SK-N-SH (cell line): ENCODE measurements around the gene OR7G3. TPM values are rescaled to one million over a fixed set of nuclear protein-coding genes. Genes with fewer than 3 reads are reported as not detected.

Experiments
- CTCF ChIA-PET: fragments of 300-600, 350-600 bp; formaldehyde crosslinking; extraction: SDS; loops from one replicate; lab custom pipeline; 2021; lab: Yijun Ruan, JAX
- POLR2A ChIA-PET: fragments of 350-600 bp; sonication (Branson Sonifier 250); formaldehyde crosslinking; extraction: SDS; loops from one replicate; lab custom pipeline; 2020; ENCODE audit warnings: antibody characterized with exemption, inconsistent platforms; lab: Yijun Ruan, JAX
- DNase-seq: peaks from one replicate; pipeline ENCODE4 v3.0.0; 2012
- H2AFZ ChIP-seq: fragments of 200-600 bp; sonication (generic); 2 replicates; pipeline ENCODE4 v1.8.1; 2016; ENCODE audit warnings: antibody characterized with exemption, mild to moderate bottlenecking, low read depth
- H3F3A ChIP-seq: fragments of 200-600 bp; sonication (generic); replicated peaks from 2 replicates; pipeline ENCODE3; 2016; ENCODE audit warnings: antibody characterized with exemption, mild to moderate bottlenecking; ENCODE audit not compliant: insufficient read depth
- H3K27ac ChIP-seq, 2 experiments: fragments of 200-500 bp in 1 of 2; fragments of 200-600 bp in 1 of 2; sonication (Bioruptor generic) in 1 of 2; sonication (generic), shearing (Covaris generic) in 1 of 2; 2 replicates each; pipeline versions ENCODE4 v1.5.1 to v1.6.1; 2014 to 2016; ENCODE audit warnings: low read depth in 2 of 2, inconsistent platforms in 1 of 2, low read length in 1 of 2, mild to moderate bottlenecking in 1 of 2, mixed read lengths in 1 of 2
- H3K27me3 ChIP-seq: fragments of 200-600 bp; sonication (generic), shearing (Covaris generic); 2 replicates; pipeline ENCODE4 v1.6.1; 2016; ENCODE audit warnings: mixed run types; ENCODE audit not compliant: insufficient read depth
- H3K36me3 ChIP-seq, 2 experiments: fragments of 200-500 bp in 1 of 2; fragments of 200-600 bp in 1 of 2; sonication (Bioruptor generic) in 1 of 2; sonication (generic) in 1 of 2; replicated peaks in 1 of 2; 2 replicates each; pipeline versions ENCODE3 to v1.5.1; 2014 to 2016; ENCODE audit warnings: low read length in 1 of 2, mild to moderate bottlenecking in 1 of 2; ENCODE audit not compliant: insufficient read depth in 2 of 2, control insufficient read depth in 1 of 2
- H3K4me1 ChIP-seq, 2 experiments: fragments of 200-500 bp in 1 of 2; fragments of 200-600 bp in 1 of 2; sonication (Bioruptor generic) in 1 of 2; sonication (generic), shearing (Covaris generic) in 1 of 2; 2 replicates each; pipeline versions ENCODE4 v1.5.1 to v1.6.1; 2014 to 2016; ENCODE audit warnings: low read depth in 1 of 2, low read length in 1 of 2, mixed run types in 1 of 2; ENCODE audit not compliant: insufficient read depth in 2 of 2, control insufficient read depth in 1 of 2
- H3K4me2 ChIP-seq: fragments of 200-600 bp; sonication (generic), shearing (Covaris generic); 2 replicates; pipeline ENCODE4 v1.6.1; 2017; ENCODE audit warnings: mixed run types
- H3K4me3 ChIP-seq, 2 experiments: fragments of 200-500 bp in 1 of 2; fragments of 200-600 bp in 1 of 2; sonication (Bioruptor generic) in 1 of 2; sonication (generic), shearing (Covaris generic) in 1 of 2; 2 replicates each; pipeline versions ENCODE4 v1.5.1 to v1.8.1; 2014 to 2016; ENCODE audit warnings: low read depth in 2 of 2, inconsistent platforms in 1 of 2, low read length in 1 of 2, mild to moderate bottlenecking in 1 of 2, mixed read lengths in 1 of 2, moderate library complexity in 1 of 2
- H3K79me2 ChIP-seq: fragments of 200-600 bp; sonication (generic); 2 replicates; pipeline ENCODE4 v1.8.1; 2017; ENCODE audit warnings: mild to moderate bottlenecking; ENCODE audit not compliant: insufficient read depth
- H3K9ac ChIP-seq: fragments of 200-600 bp; sonication (generic); 2 replicates; pipeline ENCODE4 v1.6.1; 2017; ENCODE audit warnings: mixed run types
- H3K9me2 ChIP-seq: fragments of 200-600 bp; sonication (generic); 2 replicates; pipeline ENCODE4 v1.6.1; 2017; ENCODE audit warnings: mixed run types
- H3K9me3 ChIP-seq: fragments of 200-600 bp; sonication (generic); 2 replicates; pipeline ENCODE4 v1.6.1; 2017; ENCODE audit warnings: mixed run types, mild to moderate bottlenecking, moderate library complexity
- H4K20me1 ChIP-seq: fragments of 200-600 bp; sonication (generic); 2 replicates; pipeline ENCODE4 v1.6.1; 2017; ENCODE audit warnings: mild to moderate bottlenecking, mixed run types; ENCODE audit not compliant: insufficient read depth
- CHD2 ChIP-seq: fragments of 150-350 bp; IDR thresholded peaks from 2 replicates; pipeline ENCODE4 v1.6.1; 2018; ENCODE audit warnings: low read length; ENCODE audit not compliant: partially characterized antibody
- CTCF ChIP-seq: fragments of 200-600 bp; sonication (generic); IDR thresholded peaks from 2 replicates; pipeline ENCODE4 v1.6.1; 2017; ENCODE audit warnings: antibody characterized with exemption, mild to moderate bottlenecking, moderate library complexity
- ELF1 ChIP-seq: IDR thresholded peaks from 2 replicates; pipeline ENCODE4 v1.4.0; 2012
- EZH2phosphoT487 ChIP-seq: fragments of 200-600 bp; sonication (generic); IDR thresholded peaks from 2 replicates; pipeline ENCODE4 v1.6.1; 2017; ENCODE audit warnings: low read depth, mixed run types, mild to moderate bottlenecking, antibody characterized with exemption, moderate library complexity, borderline replicate concordance
- FOXM1 ChIP-seq: IDR thresholded peaks from 2 replicates; pipeline ENCODE4 v1.4.0; 2012; ENCODE audit warnings: low read depth, mild to moderate bottlenecking
- IRF3 ChIP-seq: fragments of 150-350 bp; IDR thresholded peaks from 2 replicates; pipeline ENCODE4 v1.6.1; 2016; ENCODE audit warnings: mild to moderate bottlenecking, low read depth, low read length
- JUND ChIP-seq: IDR thresholded peaks from 2 replicates; pipeline ENCODE4 v1.4.0; 2012
- MXI1 ChIP-seq: IDR thresholded peaks from 2 replicates; pipeline ENCODE4 v1.6.1; 2012; ENCODE audit warnings: mild to moderate bottlenecking, low read depth, low read length, improper control_type of control experiment
- NRF1 ChIP-seq: IDR thresholded peaks from 2 replicates; pipeline ENCODE4 v1.6.1; 2012; ENCODE audit warnings: low read depth, mild to moderate bottlenecking, low read length
- PBX3 ChIP-seq: IDR thresholded peaks from 2 replicates; pipeline ENCODE4; 2012
- RAD21 ChIP-seq: IDR thresholded peaks from 2 replicates; pipeline ENCODE4 v1.6.1; 2012; ENCODE audit warnings: mild to moderate bottlenecking, low read length
- RXRA ChIP-seq: IDR thresholded peaks from 2 replicates; pipeline ENCODE4 v1.4.0; 2012; ENCODE audit warnings: low read depth, mild to moderate bottlenecking, borderline replicate concordance
- TAF1 ChIP-seq: IDR thresholded peaks from 2 replicates; pipeline ENCODE4 v1.6.1; 2012; ENCODE audit warnings: low read depth, mild to moderate bottlenecking, low read length, moderate library complexity, borderline replicate concordance
- TCF12 ChIP-seq: IDR thresholded peaks from 2 replicates; pipeline ENCODE4 v1.4.0; 2012
- USF2 ChIP-seq: fragments of 150-350 bp; IDR thresholded peaks from 2 replicates; pipeline ENCODE4 v1.6.1; 2017; ENCODE audit warnings: antibody characterized with exemption, low read length, low read depth, borderline replicate concordance
- YY1 ChIP-seq: IDR thresholded peaks from 2 replicates; pipeline ENCODE4 v1.4.0; 2012; ENCODE audit warnings: low read depth, mild to moderate bottlenecking
- WGBS: methylation state at CpG from one replicate; pipeline ENCODE4 v1.1.6; 2017; ENCODE audit warnings: low lambda C conversion rate; 5-methylcytosine and 5-hydroxymethylcytosine counted together
- polyA plus RNA-seq, 3 experiments: library from polyadenylated mRNA; depleted of rRNA; stranded (reverse); fragments of >200 nt; gene quantifications; 2 replicates each; pipeline ENCODE4 v1.2.3, GENCODE V29; 2012
- TF ChIP-seq, protein P1 (sequence below): IDR thresholded peaks from 2 replicates; pipeline ENCODE4 v1.6.1; 2012; ENCODE audit warnings: mild to moderate bottlenecking, low read depth, low read length, moderate library complexity
- TF ChIP-seq, protein P2 (sequence below): IDR thresholded peaks from 2 replicates; pipeline ENCODE4 v1.4.0; 2012; ENCODE audit warnings: low read depth, borderline replicate concordance

The OR7G3 gene
- polyA plus RNA-seq, 1 of the 3 experiments (the other 2 are of a cell fraction), result not detected

DNA sequence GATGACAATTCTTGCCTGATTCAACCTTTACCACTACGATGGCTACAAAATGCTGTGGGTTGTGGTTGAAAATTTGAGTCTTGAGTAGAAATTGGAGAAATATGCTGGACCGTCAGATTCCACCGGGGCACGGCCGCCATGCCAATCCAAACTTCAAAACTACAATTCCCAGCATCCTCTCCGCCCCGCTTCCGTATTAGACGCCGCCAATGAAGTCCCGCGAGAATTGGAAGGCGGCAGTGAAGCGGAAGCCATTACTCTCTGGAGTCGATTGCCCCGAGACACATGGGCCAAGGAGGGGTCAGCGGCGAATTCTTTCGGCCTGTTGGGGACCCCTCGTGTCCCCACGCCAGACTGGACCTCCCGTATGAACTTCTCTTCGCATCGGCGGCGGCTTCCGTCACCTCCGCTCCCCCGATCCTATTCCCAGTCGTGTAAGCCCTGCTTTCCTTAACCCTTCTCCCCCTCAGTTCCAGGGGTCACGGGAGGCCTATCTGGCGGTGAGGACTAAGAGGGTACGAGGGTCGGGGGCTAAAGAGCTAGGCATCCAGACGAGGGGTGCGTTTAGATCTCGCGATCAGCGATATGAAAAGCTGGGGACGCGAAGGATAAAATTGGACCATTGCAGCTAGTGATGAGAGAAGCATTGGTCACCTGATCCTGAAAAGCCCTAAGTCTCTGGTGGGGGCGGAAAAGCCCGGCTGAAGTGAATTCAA, 13.6 kb upstream of the OR7G3 start, which contains the start of gene ZNF317 (continued):
- TF ChIP-seq USF2 (no peak), RAD21 (no peak), CTCF (no peak), MXI1 (peak; percentile 67), NRF1 (no peak), IRF3 (no peak), JUND (no peak), YY1 (peak; percentile 95), TAF1 (peak; percentile 91), FOXM1 (no peak)
- TF ChIP-seq, protein P1, sequence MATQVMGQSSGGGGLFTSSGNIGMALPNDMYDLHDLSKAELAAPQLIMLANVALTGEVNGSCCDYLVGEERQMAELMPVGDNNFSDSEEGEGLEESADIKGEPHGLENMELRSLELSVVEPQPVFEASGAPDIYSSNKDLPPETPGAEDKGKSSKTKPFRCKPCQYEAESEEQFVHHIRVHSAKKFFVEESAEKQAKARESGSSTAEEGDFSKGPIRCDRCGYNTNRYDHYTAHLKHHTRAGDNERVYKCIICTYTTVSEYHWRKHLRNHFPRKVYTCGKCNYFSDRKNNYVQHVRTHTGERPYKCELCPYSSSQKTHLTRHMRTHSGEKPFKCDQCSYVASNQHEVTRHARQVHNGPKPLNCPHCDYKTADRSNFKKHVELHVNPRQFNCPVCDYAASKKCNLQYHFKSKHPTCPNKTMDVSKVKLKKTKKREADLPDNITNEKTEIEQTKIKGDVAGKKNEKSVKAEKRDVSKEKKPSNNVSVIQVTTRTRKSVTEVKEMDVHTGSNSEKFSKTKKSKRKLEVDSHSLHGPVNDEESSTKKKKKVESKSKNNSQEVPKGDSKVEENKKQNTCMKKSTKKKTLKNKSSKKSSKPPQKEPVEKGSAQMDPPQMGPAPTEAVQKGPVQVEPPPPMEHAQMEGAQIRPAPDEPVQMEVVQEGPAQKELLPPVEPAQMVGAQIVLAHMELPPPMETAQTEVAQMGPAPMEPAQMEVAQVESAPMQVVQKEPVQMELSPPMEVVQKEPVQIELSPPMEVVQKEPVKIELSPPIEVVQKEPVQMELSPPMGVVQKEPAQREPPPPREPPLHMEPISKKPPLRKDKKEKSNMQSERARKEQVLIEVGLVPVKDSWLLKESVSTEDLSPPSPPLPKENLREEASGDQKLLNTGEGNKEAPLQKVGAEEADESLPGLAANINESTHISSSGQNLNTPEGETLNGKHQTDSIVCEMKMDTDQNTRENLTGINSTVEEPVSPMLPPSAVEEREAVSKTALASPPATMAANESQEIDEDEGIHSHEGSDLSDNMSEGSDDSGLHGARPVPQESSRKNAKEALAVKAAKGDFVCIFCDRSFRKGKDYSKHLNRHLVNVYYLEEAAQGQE, result no peak; the same call in 1 of the 2 replicates

GRCh38 chr19:9139609-9140158, 12.9 kb upstream of the OR7G3 start:
- ChIA-PET CTCF (no interaction called here), POLR2A (no interaction called here)
- H3K9me3 ChIP-seq, result peaks cover 23% of the 10 kb centered on the region
- H3K79me2 ChIP-seq, result peaks cover 45% of the 10 kb centered on the region
- WGBS, result 8% methylated on average over 8 of the region's 8 CpGs
- no peaks in the 10 kb centered on the region for H3K9me2 ChIP-seq
- H3K9ac ChIP-seq, result peak overlapping the region; percentile 97
- no peaks in the 10 kb centered on the region; a peak in 2 of 4 replicates for H3K4me1 ChIP-seq
- peaks cover 6% of the 10 kb centered on the region; the same call in 1 of the 2 replicates for H4K20me1 ChIP-seq
- DNase-seq, result no peak
- H3K36me3 ChIP-seq, result peaks cover 0 to 28% of the 10 kb centered on the region in 2 experiments
- peak overlapping the region; percentile 72 for H3K4me2 ChIP-seq
- H3K27me3 ChIP-seq, result peaks cover 8% of the 10 kb centered on the region; the same call in 1 of the 2 replicates
- H3K4me3 ChIP-seq, result peak overlapping the region; percentile 84 to 94
- peak overlapping the region; percentile 51 to 66; a peak in 1 of 4 replicates for H3K27ac ChIP-seq
- peaks cover 13% of the 10 kb centered on the region for H3F3A ChIP-seq
- peak overlapping the region; percentile 99 for H2AFZ ChIP-seq
- TF ChIP-seq CHD2 (no peak), TCF12 (no peak), RXRA (no peak), RAD21 (no peak), JUND (no peak), ELF1 (no peak), EZH2phosphoT487 (no peak), PBX3 (no peak)
- TF ChIP-seq, protein P2, sequence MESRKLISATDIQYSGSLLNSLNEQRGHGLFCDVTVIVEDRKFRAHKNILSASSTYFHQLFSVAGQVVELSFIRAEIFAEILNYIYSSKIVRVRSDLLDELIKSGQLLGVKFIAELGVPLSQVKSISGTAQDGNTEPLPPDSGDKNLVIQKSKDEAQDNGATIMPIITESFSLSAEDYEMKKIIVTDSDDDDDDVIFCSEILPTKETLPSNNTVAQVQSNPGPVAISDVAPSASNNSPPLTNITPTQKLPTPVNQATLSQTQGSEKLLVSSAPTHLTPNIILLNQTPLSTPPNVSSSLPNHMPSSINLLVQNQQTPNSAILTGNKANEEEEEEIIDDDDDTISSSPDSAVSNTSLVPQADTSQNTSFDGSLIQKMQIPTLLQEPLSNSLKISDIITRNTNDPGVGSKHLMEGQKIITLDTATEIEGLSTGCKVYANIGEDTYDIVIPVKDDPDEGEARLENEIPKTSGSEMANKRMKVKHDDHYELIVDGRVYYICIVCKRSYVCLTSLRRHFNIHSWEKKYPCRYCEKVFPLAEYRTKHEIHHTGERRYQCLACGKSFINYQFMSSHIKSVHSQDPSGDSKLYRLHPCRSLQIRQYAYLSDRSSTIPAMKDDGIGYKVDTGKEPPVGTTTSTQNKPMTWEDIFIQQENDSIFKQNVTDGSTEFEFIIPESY, result no peak
